HEK293 (cell line): ENCODE data around the gene VILL.

Experiments used
- CTCF ChIA-PET: fragments of 350-600 bp; formaldehyde crosslinking; extraction: SDS; loops from one replicate; lab custom pipeline; 2021; ENCODE audit warnings: antibody characterized with exemption; lab: Yijun Ruan, JAX
- POLR2A ChIA-PET: fragments of 300-600 bp; formaldehyde crosslinking; extraction: SDS; loops from one replicate; lab custom pipeline; 2020; ENCODE audit warnings: antibody characterized with exemption, inconsistent platforms; lab: Yijun Ruan, JAX
- H3K27ac ChIP-seq: fragments of 200-500 bp; sonication (Bioruptor generic); 2 replicates; pipeline ENCODE4 v1.5.1; 2014; ENCODE audit warnings: low read depth, low read length, control low read depth, inconsistent platforms; ENCODE audit errors: extremely low read depth
- H3K36me3 ChIP-seq, 2 experiments: fragments of 200-500 bp in 1 of 2; sonication (Bioruptor generic) in 1 of 2; 1 replicate in 1 of 2; 2 replicates in 1 of 2; pipeline ENCODE4 v1.5.1; 2014 to 2017; ENCODE audit warnings: inconsistent platforms in 2 of 2, low read length in 2 of 2; ENCODE audit not compliant: control insufficient read depth in 2 of 2, insufficient read depth in 1 of 2
- H3K4me1 ChIP-seq: fragments of 200-500 bp; sonication (Bioruptor generic); 2 replicates; pipeline ENCODE4 v1.5.1; 2014; ENCODE audit warnings: mild to moderate bottlenecking, low read length, inconsistent platforms; ENCODE audit not compliant: control insufficient read depth, insufficient read depth
- H3K4me3 ChIP-seq: 2 replicates; pipeline ENCODE4 v1.5.1; 2011; ENCODE audit warnings: low read depth, mild to moderate bottlenecking, control low read depth, low read length, moderate library complexity
- H3K9me3 ChIP-seq: fragments of 200-500 bp; sonication (Bioruptor generic); 2 replicates; pipeline ENCODE4 v1.5.1; 2014; ENCODE audit warnings: low read depth, low read length, inconsistent platforms; ENCODE audit not compliant: control insufficient read depth, insufficient read depth
- KLF8 ChIP-seq: fragments of 450-650 bp; formaldehyde crosslinking; IDR thresholded peaks from 2 replicates; pipeline ENCODE4 v1.5.1; 2016; ENCODE audit warnings: missing biosample characterization, missing genetic modification characterization
- PRDM4 ChIP-seq: fragments of 450-650 bp; formaldehyde crosslinking; IDR thresholded peaks from 2 replicates; pipeline ENCODE4 v1.5.1; 2017; ENCODE audit warnings: missing biosample characterization, missing genetic modification characterization
- YY2 ChIP-seq: fragments of 450-650 bp; formaldehyde crosslinking; IDR thresholded peaks from 2 replicates; pipeline ENCODE4 v1.5.1; 2016; ENCODE audit warnings: missing biosample characterization, missing genetic modification characterization
- ZNF10 ChIP-seq: fragments of 450-650 bp; formaldehyde crosslinking; IDR thresholded peaks from 2 replicates; pipeline ENCODE4 v1.5.1; 2017; ENCODE audit warnings: missing biosample characterization, missing genetic modification characterization
- ZNF18 ChIP-seq: fragments of 450-650 bp; formaldehyde crosslinking; IDR thresholded peaks from 2 replicates; pipeline ENCODE4 v1.5.1; 2016; ENCODE audit warnings: missing biosample characterization, missing genetic modification characterization
- ZNF266 ChIP-seq: fragments of 450-650 bp; formaldehyde crosslinking; IDR thresholded peaks from 2 replicates; pipeline ENCODE4 v1.5.1; 2016; ENCODE audit warnings: missing biosample characterization, missing genetic modification characterization, low read depth
- ZNF311 ChIP-seq: fragments of 450-650 bp; formaldehyde crosslinking; IDR thresholded peaks from 2 replicates; pipeline ENCODE4 v1.5.1; 2017; ENCODE audit warnings: missing biosample characterization, missing genetic modification characterization, borderline replicate concordance
- ZNF324 ChIP-seq: fragments of 450-650 bp; formaldehyde crosslinking; IDR thresholded peaks from 2 replicates; pipeline ENCODE4 v1.5.1; 2016; ENCODE audit warnings: missing biosample characterization, missing genetic modification characterization
- ZNF391 ChIP-seq: fragments of 450-650 bp; formaldehyde crosslinking; IDR thresholded peaks from 2 replicates; pipeline ENCODE4 v1.5.1; 2016; ENCODE audit warnings: low read depth, missing biosample characterization, missing genetic modification characterization, borderline replicate concordance
- ZNF473 ChIP-seq: fragments of 450-650 bp; formaldehyde crosslinking; IDR thresholded peaks from 2 replicates; pipeline ENCODE4 v1.5.1; 2017; ENCODE audit warnings: missing biosample characterization, missing genetic modification characterization
- ZNF501 ChIP-seq: fragments of 450-650 bp; formaldehyde crosslinking; IDR thresholded peaks from 2 replicates; pipeline ENCODE4 v1.5.1; 2016; ENCODE audit warnings: missing biosample characterization, missing genetic modification characterization
- ZNF670 ChIP-seq: fragments of 450-650 bp; formaldehyde crosslinking; IDR thresholded peaks from 2 replicates; pipeline ENCODE4 v1.5.1; 2016; ENCODE audit warnings: missing biosample characterization, missing genetic modification characterization, low read depth
- ZNF747 ChIP-seq: fragments of 450-650 bp; formaldehyde crosslinking; IDR thresholded peaks from 2 replicates; pipeline ENCODE4 v1.5.1; 2016; ENCODE audit warnings: missing biosample characterization, missing genetic modification characterization
- ZSCAN18 ChIP-seq: fragments of 450-650 bp; formaldehyde crosslinking; IDR thresholded peaks from 2 replicates; pipeline ENCODE4 v1.5.1; 2016; ENCODE audit warnings: missing biosample characterization, missing genetic modification characterization
- TF ChIP-seq, protein P1 (sequence below): fragments of 450-650 bp; formaldehyde crosslinking; IDR thresholded peaks from 2 replicates; pipeline ENCODE4 v1.5.1; 2017; ENCODE audit warnings: missing biosample characterization, missing genetic modification characterization
- TF ChIP-seq, protein P2 (sequence below): fragments of 450-650 bp; formaldehyde crosslinking; IDR thresholded peaks from 2 replicates; pipeline ENCODE4 v1.5.1; 2017; ENCODE audit warnings: missing biosample characterization, mild to moderate bottlenecking, missing genetic modification characterization, moderate library complexity

Gene VILL

DNA sequence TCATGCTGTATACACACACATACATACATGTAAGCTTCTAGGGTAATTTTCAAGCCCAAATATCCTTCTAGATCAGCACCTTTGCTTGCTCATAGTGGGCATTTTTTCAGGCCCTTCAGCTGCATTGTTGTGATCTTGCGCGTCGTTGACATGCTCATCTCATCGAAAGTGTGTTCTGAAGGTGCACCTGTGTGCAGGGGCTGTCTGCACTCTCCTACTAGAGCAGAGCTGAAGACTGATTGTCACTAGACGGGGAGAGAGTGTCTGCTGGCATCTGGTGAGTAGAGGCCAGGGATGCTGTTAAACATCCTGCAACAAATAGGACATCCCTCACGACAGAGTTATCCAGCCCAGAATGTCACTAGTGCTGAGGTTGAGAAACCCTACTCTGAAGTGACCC, 35.7 kb upstream of the VILL start (continued):
- no peak for TF ChIP-seq ZNF18
- no peak for TF ChIP-seq YY2 (tag by site-specific recombination)
- TF ChIP-seq, protein P1, sequence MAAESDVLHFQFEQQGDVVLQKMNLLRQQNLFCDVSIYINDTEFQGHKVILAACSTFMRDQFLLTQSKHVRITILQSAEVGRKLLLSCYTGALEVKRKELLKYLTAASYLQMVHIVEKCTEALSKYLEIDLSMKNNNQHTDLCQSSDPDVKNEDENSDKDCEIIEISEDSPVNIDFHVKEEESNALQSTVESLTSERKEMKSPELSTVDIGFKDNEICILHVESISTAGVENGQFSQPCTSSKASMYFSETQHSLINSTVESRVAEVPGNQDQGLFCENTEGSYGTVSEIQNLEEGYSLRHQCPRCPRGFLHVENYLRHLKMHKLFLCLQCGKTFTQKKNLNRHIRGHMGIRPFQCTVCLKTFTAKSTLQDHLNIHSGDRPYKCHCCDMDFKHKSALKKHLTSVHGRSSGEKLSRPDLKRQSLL (tag by site-specific recombination), result no peak
- TF ChIP-seq, protein P2, sequence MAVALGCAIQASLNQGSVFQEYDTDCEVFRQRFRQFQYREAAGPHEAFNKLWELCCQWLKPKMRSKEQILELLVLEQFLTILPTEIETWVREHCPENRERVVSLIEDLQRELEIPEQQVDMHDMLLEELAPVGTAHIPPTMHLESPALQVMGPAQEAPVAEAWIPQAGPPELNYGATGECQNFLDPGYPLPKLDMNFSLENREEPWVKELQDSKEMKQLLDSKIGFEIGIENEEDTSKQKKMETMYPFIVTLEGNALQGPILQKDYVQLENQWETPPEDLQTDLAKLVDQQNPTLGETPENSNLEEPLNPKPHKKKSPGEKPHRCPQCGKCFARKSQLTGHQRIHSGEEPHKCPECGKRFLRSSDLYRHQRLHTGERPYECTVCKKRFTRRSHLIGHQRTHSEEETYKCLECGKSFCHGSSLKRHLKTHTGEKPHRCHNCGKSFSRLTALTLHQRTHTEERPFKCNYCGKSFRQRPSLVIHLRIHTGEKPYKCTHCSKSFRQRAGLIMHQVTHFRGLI (tag by site-specific recombination), result no peak
- TF ChIP-seq KLF8 (tag by site-specific recombination), result no peak

- TF ChIP-seq ZNF266 (tag by site-specific recombination) (no peak), ZNF747 (tag by site-specific recombination) (no peak), ZNF670 (tag by site-specific recombination) (no peak), ZNF10 (tag by site-specific recombination) (no peak), ZNF391 (tag by site-specific recombination) (no peak), ZSCAN18 (tag by site-specific recombination) (no peak), ZNF311 (tag by site-specific recombination) (no peak), PRDM4 (tag by site-specific recombination) (no peak), ZNF501 (tag by site-specific recombination) (no peak), ZNF324 (tag by site-specific recombination) (no peak), ZNF473 (tag by site-specific recombination) (no peak)
- TF ChIP-seq, all 188 proteins: peak for 0
- Histone ChIP-seq H3K9me3 (no peaks in the 10 kb centered on the region), H3K4me3 (no peak overlapping the region), H3K27ac (no peak overlapping the region), H3K4me1 (no peaks in the 10 kb centered on the region), H3K36me3 (peaks cover 0 to 6% of the 10 kb centered on the region in 2 experiments; a peak in 1 of 3 replicates)
- ChIA-PET POLR2A (interaction anchor here (0.6 kb wide), 1 partner anchor 832 kb away, joined by 4 read pairs; no protein-coding TSS in a partner anchor), CTCF (interaction anchor here (0.7 to 1.5 kb wide), 2 partner anchors 11 to 699 kb away, joined by 3 to 5 read pairs; no protein-coding TSS in a partner anchor)
Observed at GRCh38 chr3:37955918-37956707, 34.5 kb upstream of the VILL start.
